Activated T-cell treated with anti-CD3 and anti-CD28 coated beads for 4 hours (primary cell): ENCODE data around the gene GP2.

Experiments
- DNase-seq: peaks from one replicate; pipeline ENCODE4 v3.0.0-alpha.2; 2020

GP2 gene

GRCh38 chr16:20303012-20303411 is 24.3 kb downstream of the GP2 start:
- DNase-seq, result no peak

DNA sequence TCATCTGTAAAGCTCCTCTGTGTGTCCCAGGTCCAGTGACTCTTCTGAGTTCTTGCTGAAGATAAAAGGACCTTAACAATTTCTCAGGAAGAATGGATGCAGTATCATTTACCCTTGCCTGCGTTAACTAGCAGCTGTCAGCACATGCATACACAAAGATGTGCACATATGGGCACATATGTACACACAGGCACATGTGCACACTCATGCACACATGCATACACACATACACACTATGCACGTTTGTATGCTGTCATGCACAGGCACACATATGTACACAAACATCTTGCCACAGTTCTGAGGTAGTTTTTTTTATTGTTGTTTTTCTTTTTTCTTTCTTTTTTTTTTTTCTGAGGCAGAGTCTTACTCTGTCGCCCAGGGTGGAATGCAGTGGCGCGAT is 24.9 kb downstream of the GP2 start:
- DNase-seq, result no peak

DNA sequence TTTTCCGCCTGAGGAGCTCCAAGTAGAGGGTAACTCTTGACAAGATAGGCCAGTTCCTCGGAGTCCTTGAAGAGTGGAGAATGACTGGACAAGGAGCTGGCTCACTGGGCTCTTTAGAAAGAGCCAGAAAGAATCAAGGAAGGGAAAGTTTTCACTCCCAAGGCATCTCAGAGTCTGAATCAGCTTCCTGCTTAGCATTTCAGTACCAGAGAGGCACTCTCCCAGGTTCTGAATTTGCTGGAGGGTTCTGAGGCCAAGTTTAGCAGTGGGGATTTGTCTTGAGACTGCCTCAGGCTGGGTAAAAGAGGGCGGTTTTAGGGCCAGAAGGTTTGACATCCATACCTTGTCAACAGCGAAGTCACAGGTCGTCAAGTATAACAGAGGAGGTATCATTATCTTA is 25.5 kb downstream of the GP2 start:
- no peak for DNase-seq

DNA sequence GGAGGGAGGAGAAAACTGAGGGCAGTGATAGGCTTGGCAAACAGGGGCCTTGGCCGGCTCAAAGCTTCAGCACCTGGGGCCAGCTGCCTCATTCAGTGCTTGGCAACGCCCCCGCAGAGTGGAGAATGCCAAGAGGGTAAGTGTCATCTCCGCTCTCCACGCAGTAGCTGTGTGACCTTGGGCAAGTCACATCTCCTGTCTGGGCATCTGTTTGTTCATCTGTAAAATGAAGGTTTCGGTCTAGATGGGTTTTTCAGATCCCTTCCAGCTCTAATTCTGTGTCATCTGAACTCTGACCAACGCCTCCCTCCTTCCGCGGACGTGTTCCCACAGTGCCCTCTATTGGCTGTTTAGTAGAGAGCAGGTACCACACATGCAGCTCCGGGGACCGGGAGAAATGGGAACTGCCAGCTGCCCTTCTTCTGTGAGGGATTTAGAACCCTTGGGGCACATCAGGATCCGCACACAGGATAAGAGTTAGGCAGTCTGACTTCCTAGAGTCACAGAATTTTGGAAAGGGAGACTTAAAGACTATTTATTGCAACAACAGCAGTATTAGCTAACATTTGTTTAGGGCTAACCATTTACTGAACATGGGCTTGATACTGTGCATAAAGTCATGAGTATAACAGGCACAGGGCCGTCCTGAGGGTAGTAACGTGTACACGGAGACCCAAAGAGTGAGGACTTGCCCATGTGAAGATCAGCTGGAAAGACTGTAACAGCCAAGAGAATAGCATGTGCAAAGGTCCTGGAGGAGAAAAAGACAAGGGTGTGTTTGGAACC is 26.8 kb downstream of the GP2 start:
- DNase-seq, result no peak

DNA sequence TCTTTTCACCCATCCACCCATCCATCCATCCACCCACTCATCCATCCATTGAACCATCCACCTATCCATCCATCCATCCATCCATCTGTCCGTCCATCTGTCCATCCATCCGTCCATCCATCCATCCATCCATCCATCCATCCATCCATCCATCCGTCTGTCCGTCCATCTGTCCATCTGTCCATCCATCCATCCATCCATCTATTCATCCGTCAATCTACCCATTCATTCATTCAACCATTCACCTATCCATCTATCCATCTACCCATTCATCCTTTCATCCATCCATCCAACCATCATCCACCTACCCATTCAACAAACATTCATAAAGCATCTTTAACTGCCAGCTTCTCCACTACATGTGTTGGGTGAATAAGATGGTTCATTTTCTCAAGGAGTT is 28.9 kb downstream of the GP2 start:
- no peak for DNase-seq

DNA sequence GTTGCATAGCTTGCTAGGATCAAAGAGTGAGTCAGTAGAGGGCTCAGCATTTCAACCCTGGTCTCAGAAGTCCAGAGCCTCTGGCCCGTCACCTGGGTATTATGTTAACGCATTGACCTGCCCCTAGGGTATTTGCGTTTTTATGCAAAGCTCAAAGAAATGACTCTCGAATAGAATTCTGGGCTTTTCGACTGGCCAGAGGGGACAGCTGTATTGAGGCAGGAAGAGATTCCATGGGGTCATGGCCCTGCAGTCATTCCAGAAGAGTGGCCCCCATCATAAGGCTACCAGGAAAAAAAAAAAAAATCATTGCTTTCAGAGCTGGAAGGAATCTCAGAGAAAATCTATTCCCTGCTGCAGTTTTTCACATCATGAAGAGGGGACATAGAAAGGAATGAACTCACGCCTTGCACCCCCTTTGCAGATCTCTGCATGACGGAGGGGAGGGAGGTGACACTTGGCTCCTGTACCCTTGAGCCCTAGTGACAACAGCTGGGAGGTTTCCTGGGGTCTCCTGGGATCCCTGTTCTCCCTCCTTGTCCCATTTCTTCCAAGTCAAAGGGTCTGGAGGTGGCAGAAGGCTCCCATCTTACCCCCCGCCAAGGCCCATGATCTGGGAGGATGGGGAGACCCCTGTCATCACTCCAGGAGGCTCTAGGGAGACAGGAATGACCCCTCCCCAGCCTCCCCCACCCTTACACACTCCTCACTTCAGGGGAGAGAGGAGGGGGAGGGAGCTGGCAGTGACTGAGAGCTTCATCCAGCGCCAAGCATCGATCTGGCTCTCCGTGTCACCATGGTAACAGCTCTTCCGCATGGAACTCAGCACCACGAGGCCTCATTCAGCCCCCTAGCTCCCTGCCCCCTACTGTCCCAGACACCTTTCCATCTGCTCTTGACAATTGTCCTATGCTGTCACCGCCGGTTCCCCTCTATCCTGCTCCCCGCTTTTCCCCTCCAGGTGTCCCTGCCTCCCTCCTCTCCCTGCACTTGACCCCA is 35.8 kb downstream of the GP2 start:
- DNase-seq, result no peak

GRCh38 chr16:20289571-20289970 is 37.7 kb downstream of the GP2 start:
- no peak for DNase-seq

DNA sequence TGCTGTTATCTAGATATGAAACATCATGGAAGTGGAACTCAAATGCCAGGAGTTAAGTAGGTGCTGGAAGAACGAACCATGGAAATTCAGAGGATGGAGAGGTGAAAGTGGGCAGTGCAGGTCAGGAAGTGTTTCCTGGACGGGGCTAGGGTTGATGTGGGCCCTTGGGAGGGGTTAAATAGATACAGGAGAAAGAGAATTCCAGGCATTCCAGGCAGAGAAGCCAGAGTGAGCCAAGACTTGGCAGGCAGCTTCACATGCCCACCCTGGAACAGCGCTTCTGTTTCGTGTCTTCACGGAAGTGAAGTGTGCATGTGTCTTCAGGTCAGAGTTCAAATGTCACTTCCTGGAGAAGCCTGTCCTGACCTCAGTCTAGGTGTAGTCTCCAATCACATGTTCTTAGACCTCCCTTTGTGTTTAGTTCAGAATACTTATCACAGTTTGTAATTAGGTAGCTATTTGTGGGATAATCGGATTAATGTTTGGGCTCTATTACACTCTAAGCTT is 41.3 kb downstream of the GP2 start:
- no peak for DNase-seq

DNA sequence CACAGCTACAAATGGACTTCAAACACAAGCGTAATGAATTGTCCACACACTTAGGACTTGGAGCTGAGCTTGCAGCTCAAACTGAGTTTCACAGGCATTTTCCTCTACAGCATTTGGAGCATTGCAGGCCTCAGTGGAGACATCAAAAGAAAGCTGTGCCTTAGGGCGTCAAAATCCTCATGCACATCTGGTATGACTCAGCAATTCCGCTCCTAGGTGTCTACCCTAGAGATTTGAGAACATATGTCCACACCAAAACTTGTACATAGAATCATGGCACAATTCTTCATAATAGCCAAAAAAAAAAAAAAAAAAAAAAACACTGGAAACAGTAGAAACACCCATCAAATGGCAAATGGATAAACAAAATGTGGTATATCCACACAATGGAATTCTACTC is 47.1 kb downstream of the GP2 start:
- DNase-seq, result no peak

DNA sequence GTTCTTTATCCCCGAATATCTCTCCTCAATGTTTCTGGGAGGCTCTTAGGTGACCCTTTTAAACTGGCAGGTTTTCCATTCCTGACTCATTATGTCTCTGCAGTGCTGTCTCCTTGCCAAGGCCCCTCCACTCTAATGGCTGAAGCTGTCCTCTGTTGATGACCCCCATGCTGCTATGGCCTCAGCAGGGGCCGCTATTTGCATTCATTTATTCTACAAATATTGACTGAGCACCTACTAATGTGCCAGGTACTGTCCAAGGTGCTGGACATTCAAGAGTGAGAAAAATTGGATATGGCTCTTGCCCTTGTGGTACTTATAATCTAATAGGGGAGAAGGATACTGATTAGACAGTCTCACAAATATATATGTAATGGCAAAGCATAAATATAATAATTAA is 55.4 kb downstream of the GP2 start:
- DNase-seq, result no peak

DNA sequence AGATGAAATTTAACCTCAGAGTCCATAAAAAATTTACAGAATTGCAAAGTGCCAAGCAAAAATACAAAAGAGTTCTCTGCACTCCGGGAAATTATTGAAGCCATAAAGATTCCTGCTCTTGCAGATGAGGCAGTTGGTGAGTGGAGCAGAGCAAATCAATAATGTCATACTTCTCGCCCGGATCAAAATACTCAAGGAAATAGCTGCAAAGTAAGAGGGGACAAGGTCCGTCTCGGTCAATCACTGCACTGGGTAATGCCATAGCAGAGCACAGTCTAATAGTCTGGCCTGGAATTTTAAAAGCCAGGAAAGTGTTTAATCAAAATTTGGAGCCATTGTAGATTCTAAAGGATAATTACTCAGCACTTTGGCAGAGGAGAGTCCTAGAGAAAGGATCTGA is 58.9 kb downstream of the GP2 start:
- DNase-seq, result no peak

DNA sequence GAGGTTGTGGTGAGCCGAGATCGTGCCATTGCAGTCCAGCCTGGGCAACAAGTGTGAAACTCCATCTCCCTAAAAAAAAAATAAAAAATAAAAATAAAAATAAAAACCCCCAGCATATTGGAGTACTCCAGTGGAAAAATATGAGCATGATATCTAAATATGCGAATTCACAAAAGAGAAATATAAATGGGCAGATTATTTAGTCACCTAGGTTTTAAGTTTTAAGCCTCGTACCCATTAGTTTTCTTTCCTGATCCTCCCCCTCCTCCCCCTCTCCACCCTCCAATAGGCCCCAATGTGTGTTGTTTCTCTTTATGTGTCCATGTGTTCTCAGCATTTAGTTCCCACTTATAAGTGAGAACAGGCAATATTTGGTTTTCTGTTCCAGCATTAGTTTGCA is 62.3 kb downstream of the GP2 start:
- DNase-seq, result no peak

GRCh38 chr16:20263138-20263855 is 64.0 kb downstream of the GP2 start:
- DNase-seq, result no peak

DNA sequence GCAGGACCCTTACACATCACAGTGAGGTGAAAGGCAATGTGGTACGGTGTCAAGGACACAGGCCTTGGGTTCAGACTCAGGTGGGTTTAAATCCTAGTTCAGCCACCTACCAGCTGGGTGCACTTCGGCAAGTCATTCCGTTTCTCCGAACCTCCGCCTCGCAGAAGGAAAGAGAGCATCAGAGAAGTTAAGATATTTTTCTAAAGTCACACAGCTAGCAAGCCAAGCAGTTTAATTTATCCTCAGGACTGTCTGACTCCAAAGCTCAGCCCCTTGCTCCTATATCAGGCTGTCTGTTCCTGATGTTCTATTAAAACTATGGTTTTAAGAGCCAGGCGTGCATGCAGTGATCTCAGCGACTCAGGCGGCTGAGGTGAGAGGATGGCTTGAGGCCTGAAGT is 65.1 kb downstream of the GP2 start:
- DNase-seq, result no peak

DNA sequence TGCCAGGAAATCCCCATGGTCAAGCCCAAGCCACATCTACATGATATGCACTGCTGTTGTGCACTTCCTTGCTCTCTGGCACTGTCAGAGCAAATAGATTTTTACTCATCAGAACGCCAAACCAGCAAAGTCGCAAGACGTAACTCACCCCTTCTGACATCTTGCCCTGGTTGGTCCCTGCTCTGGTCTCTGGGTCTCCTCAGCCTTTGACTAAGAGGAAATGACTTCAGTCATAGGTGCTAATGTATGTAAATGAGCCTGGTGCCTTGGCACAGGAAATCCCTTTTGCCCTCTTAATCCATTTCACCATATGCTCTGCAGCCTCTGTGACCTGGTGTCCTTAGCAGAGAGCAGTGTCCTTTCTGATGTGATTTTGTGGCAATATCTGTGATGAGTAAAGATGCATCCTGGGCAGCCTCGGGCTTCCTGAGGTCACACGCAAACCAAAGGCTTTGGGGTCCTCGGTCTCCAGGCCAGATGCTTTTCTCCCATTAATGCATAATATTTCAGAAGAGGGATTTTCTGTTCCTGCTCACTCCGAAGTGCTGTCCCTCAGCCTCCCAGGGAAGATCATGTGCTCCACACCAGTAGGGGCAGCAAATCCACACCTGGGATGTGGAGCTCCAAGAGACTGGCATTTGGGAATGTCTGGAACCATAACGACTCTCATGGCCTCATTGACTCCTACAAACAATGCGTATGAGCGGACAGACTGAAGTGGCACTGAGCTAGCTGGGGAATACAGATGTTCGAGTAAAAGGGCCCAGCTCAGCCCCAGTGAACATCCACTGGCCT is 66.9 kb downstream of the GP2 start:
- DNase-seq, result no peak
